ENCODE results near the gene JMJD1C.
"Not testable (repeated sequence)": the region's sequence is repeated elsewhere in the genome, so short reads cannot be mapped to it uniquely, and the experiment has no call there.

JMJD1C gene, protein sequence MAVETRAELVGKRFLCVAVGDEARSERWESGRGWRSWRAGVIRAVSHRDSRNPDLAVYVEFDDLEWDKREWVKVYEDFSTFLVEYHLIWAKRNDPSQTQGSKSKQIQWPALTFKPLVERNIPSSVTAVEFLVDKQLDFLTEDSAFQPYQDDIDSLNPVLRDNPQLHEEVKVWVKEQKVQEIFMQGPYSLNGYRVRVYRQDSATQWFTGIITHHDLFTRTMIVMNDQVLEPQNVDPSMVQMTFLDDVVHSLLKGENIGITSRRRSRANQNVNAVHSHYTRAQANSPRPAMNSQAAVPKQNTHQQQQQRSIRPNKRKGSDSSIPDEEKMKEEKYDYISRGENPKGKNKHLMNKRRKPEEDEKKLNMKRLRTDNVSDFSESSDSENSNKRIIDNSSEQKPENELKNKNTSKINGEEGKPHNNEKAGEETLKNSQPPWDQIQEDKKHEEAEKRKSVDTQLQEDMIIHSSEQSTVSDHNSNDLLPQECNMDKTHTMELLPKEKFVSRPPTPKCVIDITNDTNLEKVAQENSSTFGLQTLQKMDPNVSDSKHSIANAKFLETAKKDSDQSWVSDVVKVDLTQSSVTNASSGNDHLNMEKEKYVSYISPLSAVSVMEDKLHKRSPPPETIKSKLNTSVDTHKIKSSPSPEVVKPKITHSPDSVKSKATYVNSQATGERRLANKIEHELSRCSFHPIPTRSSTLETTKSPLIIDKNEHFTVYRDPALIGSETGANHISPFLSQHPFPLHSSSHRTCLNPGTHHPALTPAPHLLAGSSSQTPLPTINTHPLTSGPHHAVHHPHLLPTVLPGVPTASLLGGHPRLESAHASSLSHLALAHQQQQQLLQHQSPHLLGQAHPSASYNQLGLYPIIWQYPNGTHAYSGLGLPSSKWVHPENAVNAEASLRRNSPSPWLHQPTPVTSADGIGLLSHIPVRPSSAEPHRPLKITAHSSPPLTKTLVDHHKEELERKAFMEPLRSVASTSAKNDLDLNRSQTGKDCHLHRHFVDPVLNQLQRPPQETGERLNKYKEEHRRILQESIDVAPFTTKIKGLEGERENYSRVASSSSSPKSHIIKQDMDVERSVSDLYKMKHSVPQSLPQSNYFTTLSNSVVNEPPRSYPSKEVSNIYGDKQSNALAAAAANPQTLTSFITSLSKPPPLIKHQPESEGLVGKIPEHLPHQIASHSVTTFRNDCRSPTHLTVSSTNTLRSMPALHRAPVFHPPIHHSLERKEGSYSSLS (N-terminal part only)

DNA sequence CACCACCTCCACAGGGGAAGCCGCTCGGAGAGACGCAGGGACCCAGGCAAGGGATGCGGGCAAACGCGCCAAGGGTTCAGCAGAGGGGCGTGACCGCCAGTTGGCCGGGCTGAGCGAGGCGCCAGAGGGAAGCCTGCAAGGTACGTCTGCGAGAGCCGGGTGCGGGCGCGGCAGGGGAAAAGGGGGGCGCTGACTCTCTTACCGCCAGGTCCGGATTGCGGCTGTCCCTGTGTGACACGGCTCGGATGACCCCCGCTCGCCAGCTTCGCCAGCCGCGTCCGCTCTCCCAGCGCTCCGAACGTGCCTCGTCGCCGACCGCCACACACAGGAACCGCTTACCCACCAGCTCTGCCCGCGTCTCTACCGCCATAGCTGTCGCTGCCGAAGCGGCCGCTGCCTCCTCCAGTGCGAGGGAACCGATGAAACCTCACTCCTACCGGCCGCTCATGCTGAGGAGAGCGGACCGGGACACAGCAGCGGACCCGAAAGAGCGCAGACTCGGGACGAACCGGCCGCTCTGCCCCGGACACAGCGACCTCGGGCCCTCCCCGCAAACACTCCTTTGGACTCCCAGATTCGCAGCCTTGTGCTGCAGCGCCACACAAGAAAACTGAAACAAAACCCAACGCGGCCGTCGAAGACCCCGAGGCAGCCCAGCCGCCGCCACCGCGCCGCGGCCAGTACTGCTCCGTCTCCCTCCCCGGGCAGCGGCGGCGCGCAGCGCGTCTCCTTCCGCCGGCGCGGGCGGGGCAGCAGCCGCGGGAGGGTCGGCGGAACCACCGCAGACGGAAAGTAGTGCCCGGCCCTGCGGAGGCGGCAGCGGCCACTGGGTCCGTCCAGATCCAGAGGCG lies at the start of gene JMJD1C:
Gene JMJD1C (minus strand): TSS at position 685 of the 851 bp plus-strand sequence. CDS start 315 bp downstream, at position 370.
- Mint-ChIP-seq H3K4me3 (peak within 1 kb of the TSS; percentile 96 to 97), H3K27ac (peak within 1 kb of the TSS; percentile 96), H3K9me3 (no peaks in the 10 kb centered on the region), H3K4me1 (peaks cover 11 to 34% of the 10 kb centered on the region in 2 donors), H3K36me3 (peaks cover 4 to 11% of the 10 kb centered on the region in 2 donors), H3K27me3 (no peaks in the 10 kb centered on the region)
- ATAC-seq (replicated peaks) (peak; percentile 76 to 85), DNase-seq (peak; percentile 75)

- ATAC-seq (replicated peaks) (peak; percentile 52 to 61), DNase-seq (no peak)
- no peak overlapping the region for H3K4me3 Mint-ChIP-seq
- H3K9me3 Mint-ChIP-seq = no peaks in the 10 kb centered on the region
- H3K36me3 Mint-ChIP-seq = peaks cover 7 to 28% of the 10 kb centered on the region in 2 donors
- H3K4me1 Mint-ChIP-seq = peaks cover 16 to 45% of the 10 kb centered on the region in 2 donors
- peak overlapping the region; percentile 67 for H3K27ac Mint-ChIP-seq
- H3K27me3 Mint-ChIP-seq = no peaks in the 10 kb centered on the region
Observed at GRCh38 chr10:63515002-63515763, 49.4 kb upstream of the JMJD1C start.

DNA sequence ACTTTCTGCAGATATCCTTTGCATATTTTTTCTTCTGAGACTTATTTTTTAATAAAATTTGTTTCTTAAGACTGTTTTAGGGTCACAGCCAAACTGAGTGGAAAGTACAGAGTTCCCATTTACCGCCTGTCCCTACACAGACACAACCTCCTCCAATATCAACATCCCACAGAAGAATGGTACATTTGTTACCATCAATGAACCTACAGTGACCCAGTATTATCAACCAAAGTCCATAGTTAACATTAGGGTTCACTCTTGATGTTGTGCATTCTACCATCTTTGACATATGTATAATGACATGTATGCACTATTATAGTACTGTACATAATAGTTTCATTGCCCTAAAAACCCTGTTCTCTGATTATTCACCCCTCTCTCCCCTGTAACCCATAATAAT lies 40.8 kb upstream of the JMJD1C start:
- H3K4me3 Mint-ChIP-seq = no peak overlapping the region
- H3K27ac Mint-ChIP-seq = no peak overlapping the region
- H3K27me3 Mint-ChIP-seq = no peaks in the 10 kb centered on the region
- no peaks in the 10 kb centered on the region for H3K9me3 Mint-ChIP-seq
- DNase-seq (no peak), ATAC-seq (replicated peaks) (no peak)
- H3K4me1 Mint-ChIP-seq = peaks cover 7 to 37% of the 10 kb centered on the region in 2 donors
- H3K36me3 Mint-ChIP-seq = peaks cover 4 to 10% of the 10 kb centered on the region in 2 donors

- DNase-seq = no peak
- Mint-ChIP-seq H3K9me3 (no peaks in the 10 kb centered on the region), H3K36me3 (peaks cover 8 to 11% of the 10 kb centered on the region in 2 donors), H3K4me3 (no peak overlapping the region), H3K27ac (no peak overlapping the region), H3K4me1 (peaks cover 8 to 31% of the 10 kb centered on the region in 2 donors), H3K27me3 (no peaks in the 10 kb centered on the region)
- ATAC-seq (replicated peaks) = no peak
Observed at GRCh38 chr10:63505562-63505961, 39.8 kb upstream of the JMJD1C start.

DNA sequence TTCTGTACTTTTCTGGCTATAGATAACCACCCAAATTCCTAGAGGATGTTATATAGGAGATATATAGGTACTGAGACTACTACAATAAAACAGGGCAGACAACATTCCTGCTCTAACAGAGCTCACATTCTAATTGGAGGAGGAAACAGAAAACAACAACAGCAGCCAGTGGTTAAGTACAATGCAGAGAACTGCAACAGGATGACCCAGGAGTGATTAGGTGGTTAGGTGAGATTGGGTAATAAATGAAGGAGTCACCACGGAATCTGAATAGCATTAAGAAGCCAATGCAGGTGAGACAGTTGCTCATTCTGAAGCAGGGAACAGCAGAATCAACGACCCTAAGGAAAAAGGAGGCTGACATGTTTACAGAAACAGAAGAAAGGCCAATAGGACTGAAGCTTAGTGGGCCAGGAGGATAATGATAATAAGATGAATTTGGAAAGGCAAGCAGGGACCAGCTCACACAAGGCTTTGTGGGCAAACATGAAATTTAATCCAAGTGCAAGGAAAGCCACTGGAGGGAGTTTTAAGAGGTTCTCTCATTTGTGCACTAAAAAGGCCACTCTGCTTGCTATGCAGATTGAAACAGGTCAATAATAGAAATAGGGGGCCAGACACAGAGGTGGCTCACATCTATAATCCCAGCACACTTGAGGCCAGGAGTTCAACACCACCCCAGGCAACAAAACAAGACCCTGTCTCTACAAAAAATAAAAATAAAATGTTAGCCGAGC lies 38.5 kb upstream of the JMJD1C start:
- H3K36me3 Mint-ChIP-seq = peaks cover 13 to 16% of the 10 kb centered on the region in 2 donors
- no peaks in the 10 kb centered on the region for H3K27me3 Mint-ChIP-seq
- no peak overlapping the region for H3K27ac Mint-ChIP-seq
- peaks cover 11 to 31% of the 10 kb centered on the region in 2 donors for H3K4me1 Mint-ChIP-seq
- ATAC-seq (replicated peaks) (no peak), DNase-seq (no peak)
- no peaks in the 10 kb centered on the region for H3K9me3 Mint-ChIP-seq
- H3K4me3 Mint-ChIP-seq = no peak overlapping the region

DNA sequence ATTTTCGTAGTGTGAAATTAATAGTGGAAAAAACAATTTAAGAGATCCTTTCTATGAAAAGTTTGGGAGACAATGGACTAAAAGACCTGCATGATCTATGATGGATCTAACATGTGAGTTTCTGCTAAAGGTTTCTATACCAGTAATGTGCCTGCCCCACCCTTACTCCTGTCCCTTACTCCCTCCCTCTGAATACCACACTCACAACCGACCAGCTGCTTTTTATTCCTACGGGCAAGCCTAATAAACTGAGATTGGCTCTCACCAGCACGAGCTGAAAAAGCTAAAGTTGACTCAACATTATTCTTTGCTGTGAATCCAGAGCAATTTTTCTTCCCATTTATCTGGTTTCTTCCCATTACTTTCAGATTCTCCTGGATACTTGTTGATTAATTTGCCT lies 37.6 kb upstream of the JMJD1C start:
- Mint-ChIP-seq H3K4me1 (peaks cover 11 to 31% of the 10 kb centered on the region in 2 donors), H3K4me3 (no peak overlapping the region), H3K9me3 (no peaks in the 10 kb centered on the region), H3K36me3 (peaks cover 15 to 18% of the 10 kb centered on the region in 2 donors), H3K27me3 (no peaks in the 10 kb centered on the region), H3K27ac (no peak overlapping the region)
- no peak for ATAC-seq (replicated peaks)
- DNase-seq = no peak

GRCh38 chr10:63502832-63503231 lies 37.1 kb upstream of the JMJD1C start:
- Mint-ChIP-seq H3K4me1 (peaks cover 11 to 33% of the 10 kb centered on the region in 2 donors), H3K36me3 (peaks cover 12 to 15% of the 10 kb centered on the region in 2 donors), H3K27me3 (no peaks in the 10 kb centered on the region), H3K27ac (no peak overlapping the region), H3K4me3 (no peak overlapping the region), H3K9me3 (no peaks in the 10 kb centered on the region)
- no peak for ATAC-seq (replicated peaks)
- no peak for DNase-seq

GRCh38 chr10:63501954-63502353 lies 36.2 kb upstream of the JMJD1C start:
- Mint-ChIP-seq H3K27ac (no peak overlapping the region), H3K4me3 (no peak overlapping the region), H3K36me3 (peaks cover 12% of the 10 kb centered on the region in 2 donors), H3K27me3 (no peaks in the 10 kb centered on the region), H3K9me3 (no peaks in the 10 kb centered on the region), H3K4me1 (peaks cover 11 to 39% of the 10 kb centered on the region in 2 donors)
- DNase-seq = no peak
- no peak for ATAC-seq (replicated peaks)

GRCh38 chr10:63500551-63500950 lies 34.8 kb upstream of the JMJD1C start:
- not testable (repeated sequence) for DNase-seq; ATAC-seq (replicated peaks); H3K27ac Mint-ChIP-seq; H3K9me3 Mint-ChIP-seq; H3K27me3 Mint-ChIP-seq; H3K4me3 Mint-ChIP-seq
- Mint-ChIP-seq H3K36me3 (peaks cover 14 to 23% of the 10 kb centered on the region in 2 donors), H3K4me1 (peaks cover 14 to 37% of the 10 kb centered on the region in 2 donors)

DNA sequence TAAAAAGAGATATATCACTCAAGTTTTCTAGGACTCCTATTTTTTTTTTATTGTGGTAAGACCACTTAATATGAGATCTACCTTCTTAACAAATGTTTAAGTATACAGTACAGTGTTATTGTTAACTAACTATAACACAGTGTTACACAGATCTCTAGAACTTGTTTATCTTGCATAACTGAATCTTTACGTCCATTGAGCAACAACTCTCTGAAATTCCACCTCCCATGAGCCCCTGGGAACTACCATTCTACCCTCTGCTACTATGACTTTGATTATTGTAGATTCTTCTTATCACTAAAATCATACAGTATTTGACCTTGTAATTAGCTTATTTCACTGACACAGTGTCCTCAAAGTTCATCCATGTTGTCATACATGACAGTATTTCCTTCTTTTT lies 32.9 kb upstream of the JMJD1C start:
- no peak overlapping the region for H3K4me3 Mint-ChIP-seq
- no peak overlapping the region for H3K27ac Mint-ChIP-seq
- H3K4me1 Mint-ChIP-seq = peaks cover 12 to 25% of the 10 kb centered on the region in 2 donors
- H3K9me3 Mint-ChIP-seq = peaks cover 0 to 1% of the 10 kb centered on the region in 2 donors
- no peak for DNase-seq
- no peaks in the 10 kb centered on the region for H3K27me3 Mint-ChIP-seq
- ATAC-seq (replicated peaks) = no peak
- H3K36me3 Mint-ChIP-seq = peaks cover 14 to 26% of the 10 kb centered on the region in 2 donors

DNA sequence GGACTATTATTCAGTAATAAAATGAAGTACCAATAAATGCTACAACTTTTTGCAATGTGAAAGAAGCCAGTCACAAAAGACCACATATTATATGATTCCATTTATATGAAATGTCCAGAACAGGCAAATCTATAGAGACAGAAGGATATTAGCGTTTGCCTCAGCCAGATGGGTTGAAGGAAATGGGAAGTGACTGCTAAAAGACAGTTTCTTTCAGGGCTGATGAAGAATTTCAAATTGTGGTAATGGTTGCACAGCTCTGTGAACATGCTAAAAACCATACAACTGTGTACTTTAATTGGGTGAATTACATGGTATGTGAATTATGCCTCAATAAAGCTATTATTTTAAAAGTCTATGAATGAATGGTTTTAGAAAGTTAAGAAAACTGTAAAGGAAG lies 31.5 kb upstream of the JMJD1C start:
- Mint-ChIP-seq H3K27ac (no peak overlapping the region), H3K9me3 (peaks cover 0 to 1% of the 10 kb centered on the region in 2 donors), H3K4me3 (no peak overlapping the region), H3K36me3 (peaks cover 14 to 26% of the 10 kb centered on the region in 2 donors), H3K4me1 (peaks cover 12 to 22% of the 10 kb centered on the region in 2 donors), H3K27me3 (no peaks in the 10 kb centered on the region)
- ATAC-seq (replicated peaks) (peak in 1 of 2 donors; percentile 34), DNase-seq (no peak)

DNA sequence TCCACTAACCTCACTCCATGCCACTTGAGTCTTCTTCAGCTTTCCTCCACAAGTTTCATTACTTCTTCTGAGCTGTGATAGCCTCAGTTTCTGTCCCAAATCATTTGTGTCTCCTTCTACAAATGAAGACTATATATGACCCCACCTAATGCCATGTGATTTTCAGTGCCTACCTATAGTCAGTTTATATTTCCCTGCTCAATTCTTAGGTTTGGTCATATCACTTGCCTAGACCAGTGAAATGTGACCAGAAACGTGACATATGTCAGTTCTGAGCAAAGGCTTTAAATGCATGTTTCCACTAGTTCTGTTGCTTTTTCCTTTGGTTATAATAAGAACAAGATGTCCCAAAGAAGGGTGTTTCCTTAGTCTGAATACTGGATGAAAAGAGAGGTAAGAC lies 30.8 kb upstream of the JMJD1C start:
- ATAC-seq (replicated peaks) = no peak
- H3K36me3 Mint-ChIP-seq = peaks cover 12 to 26% of the 10 kb centered on the region in 2 donors

More for the DNA sequence above, 30.8 kb upstream of the JMJD1C start:
- Mint-ChIP-seq H3K9me3 (peaks cover 0 to 1% of the 10 kb centered on the region in 2 donors), H3K4me1 (peaks cover 12 to 27% of the 10 kb centered on the region in 2 donors), H3K27ac (no peak overlapping the region), H3K4me3 (no peak overlapping the region), H3K27me3 (no peaks in the 10 kb centered on the region)
- DNase-seq = no peak

Data from stimulated activated naive B cell treated with anti-CD40 and anti-IgM and Interleukin-4, amounts not matched to agents 10 μg/mL and 1 μg/mL and 100 μg/mL, for 72 hours (primary cell).